Measurements from ENCODE around the gene CD69. TPM values are rescaled to one million over a fixed set of nuclear protein-coding genes. Genes with fewer than 3 reads are reported as not detected.
A peak's percentile ranks its signal among the peaks of the same experiment; 100 is the strongest.

CD69 gene
- total RNA-seq, 1 donor from 2014 or later, result 11.4 TPM

DNA sequence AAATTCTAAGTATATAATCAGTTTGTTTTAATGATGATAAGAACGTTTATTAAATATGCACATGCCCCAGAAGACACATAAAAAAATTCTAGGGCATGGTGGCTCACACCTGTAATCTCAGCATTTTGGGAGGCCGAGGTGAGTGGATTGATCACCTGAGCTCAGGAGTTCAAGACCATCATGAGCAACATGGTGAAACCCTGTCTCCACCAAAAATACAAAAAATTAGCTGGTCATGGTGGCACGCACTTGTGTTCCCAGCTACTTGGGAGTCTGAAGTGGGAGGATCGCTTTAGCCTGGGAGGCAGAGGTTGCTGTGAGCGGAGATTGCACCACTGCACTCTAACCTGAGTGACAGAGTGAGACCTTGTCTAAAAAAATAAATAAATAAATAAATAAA lies 4.0 kb downstream of the CD69 start:
- peak overlapping the region; percentile 48 for H3K4me3 ChIP-seq
- intact Hi-C loops (cut with DNase I), result no loop called here
- no peak overlapping the region for H3K27ac ChIP-seq
- H3K36me3 ChIP-seq, result peaks cover 8% of the 10 kb centered on the region
- H3K9me3 ChIP-seq, result no peaks in the 10 kb centered on the region
- no peaks in the 10 kb centered on the region for H3K4me1 ChIP-seq
- no peaks in the 10 kb centered on the region for H3K27me3 ChIP-seq (ENCODE audit: low read depth)
- TF ChIP-seq, protein P1, sequence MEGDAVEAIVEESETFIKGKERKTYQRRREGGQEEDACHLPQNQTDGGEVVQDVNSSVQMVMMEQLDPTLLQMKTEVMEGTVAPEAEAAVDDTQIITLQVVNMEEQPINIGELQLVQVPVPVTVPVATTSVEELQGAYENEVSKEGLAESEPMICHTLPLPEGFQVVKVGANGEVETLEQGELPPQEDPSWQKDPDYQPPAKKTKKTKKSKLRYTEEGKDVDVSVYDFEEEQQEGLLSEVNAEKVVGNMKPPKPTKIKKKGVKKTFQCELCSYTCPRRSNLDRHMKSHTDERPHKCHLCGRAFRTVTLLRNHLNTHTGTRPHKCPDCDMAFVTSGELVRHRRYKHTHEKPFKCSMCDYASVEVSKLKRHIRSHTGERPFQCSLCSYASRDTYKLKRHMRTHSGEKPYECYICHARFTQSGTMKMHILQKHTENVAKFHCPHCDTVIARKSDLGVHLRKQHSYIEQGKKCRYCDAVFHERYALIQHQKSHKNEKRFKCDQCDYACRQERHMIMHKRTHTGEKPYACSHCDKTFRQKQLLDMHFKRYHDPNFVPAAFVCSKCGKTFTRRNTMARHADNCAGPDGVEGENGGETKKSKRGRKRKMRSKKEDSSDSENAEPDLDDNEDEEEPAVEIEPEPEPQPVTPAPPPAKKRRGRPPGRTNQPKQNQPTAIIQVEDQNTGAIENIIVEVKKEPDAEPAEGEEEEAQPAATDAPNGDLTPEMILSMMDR (IDR thresholded peaks at IDR 0.05), result no peak
- ATAC-seq (no peak), DNase-seq (no peak)

DNA sequence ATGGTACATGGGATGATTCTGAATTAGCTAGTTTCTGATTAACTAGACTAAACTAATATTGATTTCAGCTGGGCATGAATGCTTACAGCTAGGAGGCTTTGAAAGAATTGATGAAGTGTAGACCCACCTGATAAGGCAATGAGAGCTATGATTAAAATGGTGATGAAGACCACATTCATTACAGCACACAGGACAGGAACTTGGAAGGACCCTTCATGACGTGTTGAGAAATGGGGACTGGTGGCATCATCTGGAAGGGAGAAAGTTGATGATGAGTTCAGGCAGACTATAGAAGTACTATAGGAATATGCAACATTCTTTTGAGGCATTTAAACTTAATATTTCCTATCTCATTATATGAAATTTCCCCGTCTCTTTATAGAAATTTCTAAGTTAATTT lies 4.5 kb downstream of the CD69 start:
- intact Hi-C loops (cut with DNase I), result no loop called here
- DNase-seq (no peak), ATAC-seq (no peak)
- Histone ChIP-seq H3K36me3 (peaks cover 8% of the 10 kb centered on the region), H3K27me3 (ENCODE audit: low read depth) (no peaks in the 10 kb centered on the region), H3K4me3 (no peak overlapping the region), H3K9me3 (no peaks in the 10 kb centered on the region), H3K4me1 (peaks cover 5% of the 10 kb centered on the region), H3K27ac (no peak overlapping the region)
- TF ChIP-seq, protein P1 (IDR thresholded peaks at IDR 0.05), result no peak

DNA sequence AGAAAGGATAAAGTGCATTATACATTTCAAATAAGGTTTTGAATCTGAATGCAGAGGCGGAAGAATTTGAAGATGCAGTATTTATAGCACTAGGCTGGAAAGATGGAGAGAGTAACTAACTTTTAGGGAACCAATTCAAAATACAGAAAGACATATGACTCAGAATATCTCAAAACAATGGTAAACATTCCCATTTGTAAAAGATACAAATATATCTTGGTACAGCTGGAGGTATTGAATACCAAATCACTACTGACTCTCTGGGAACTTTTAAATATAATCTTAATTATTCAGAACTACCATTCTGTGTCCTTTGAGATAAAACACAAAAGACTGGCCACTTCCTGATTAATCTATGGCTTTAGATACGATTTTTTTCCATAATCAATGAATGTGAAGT lies 5.1 kb downstream of the CD69 start:
- DNase-seq, result no peak
- intact Hi-C loops (cut with DNase I), result no loop called here
- Histone ChIP-seq H3K27me3 (ENCODE audit: low read depth) (no peaks in the 10 kb centered on the region), H3K27ac (no peak overlapping the region), H3K9me3 (no peaks in the 10 kb centered on the region), H3K36me3 (peaks cover 8% of the 10 kb centered on the region), H3K4me3 (no peak overlapping the region), H3K4me1 (peaks cover 11% of the 10 kb centered on the region)
- TF ChIP-seq, protein P1 (IDR thresholded peaks at IDR 0.05), result no peak
- ATAC-seq, result no peak

GRCh38 chr12:9755035-9755434 lies 5.7 kb downstream of the CD69 start:
- intact Hi-C loops (cut with DNase I), result no loop called here
- DNase-seq, result no peak
- Histone ChIP-seq H3K27ac (no peak overlapping the region), H3K4me1 (peaks cover 15% of the 10 kb centered on the region), H3K9me3 (no peaks in the 10 kb centered on the region), H3K4me3 (no peak overlapping the region), H3K36me3 (peaks cover 8% of the 10 kb centered on the region), H3K27me3 (ENCODE audit: low read depth) (no peaks in the 10 kb centered on the region)
- ATAC-seq, result no peak
- TF ChIP-seq, protein P1 (IDR thresholded peaks at IDR 0.05), result no peak

- DNase-seq (no peak), ATAC-seq (no peak)
- intact Hi-C loops (cut with DNase I), result no loop called here
- H3K27me3 ChIP-seq (ENCODE audit: low read depth), result no peaks in the 10 kb centered on the region
- peaks cover 8% of the 10 kb centered on the region for H3K36me3 ChIP-seq
- no peak overlapping the region for H3K27ac ChIP-seq
- H3K9me3 ChIP-seq, result no peaks in the 10 kb centered on the region
- peaks cover 15% of the 10 kb centered on the region for H3K4me1 ChIP-seq
- H3K4me3 ChIP-seq, result no peak overlapping the region
- TF ChIP-seq, protein P1 (IDR thresholded peaks at IDR 0.05), result no peak
Observed at GRCh38 chr12:9754099-9754927, 6.4 kb downstream of the CD69 start.

All from lower lobe of right lung (tissue), 2 donors.